H1 (cell line): ENCODE results near the gene SH2D2A. TPM values are rescaled to one million over a fixed set of nuclear protein-coding genes. Genes with fewer than 3 reads are reported as not detected.
A peak's percentile ranks its signal among the peaks of the same experiment; 100 is the strongest.

Experiments used
- CTCF ChIA-PET: fragments of 300-600 bp; sonication (Branson Sonifier 250); formaldehyde crosslinking; loops from one replicate; lab custom pipeline; 2021; ENCODE audit not compliant: partially characterized antibody; lab: Charles Lee
- POLR2A ChIA-PET: fragments of 300-600 bp; sonication (Branson Sonifier 250); formaldehyde crosslinking; loops from one replicate; lab custom pipeline; 2021; ENCODE audit warnings: inconsistent platforms; ENCODE audit not compliant: partially characterized antibody; lab: Charles Lee
- DNase-seq, 2 experiments: peaks; one replicate each; pipeline versions ENCODE4 v3.0.0 to v3.0.0-alpha.2; 2010 to 2022; ENCODE audit warnings: low spot score in 2 of 2, low read depth in 1 of 2, mixed read lengths in 1 of 2
- FAIRE-seq: peaks from 2 replicates; lab custom pipeline; 2011; peaks lifted over from hg19 to GRCh38; lab: Jason Lieb, UNC
- H2AFZ ChIP-seq: 2 replicates; pipeline ENCODE4 v1.8.1; 2012; ENCODE audit warnings: low read length, inconsistent platforms
- H2AK5ac ChIP-seq: 2 replicates; pipeline ENCODE4 v1.6.1; 2013; ENCODE audit warnings: low read depth, low read length
- H2BK120ac ChIP-seq: replicated peaks from 2 replicates; pipeline ENCODE3; 2013; ENCODE audit warnings: low read depth, low read length, inconsistent platforms
- H2BK12ac ChIP-seq: 2 replicates; pipeline ENCODE4 v1.6.1; 2013; ENCODE audit warnings: low read depth, low read length
- H2BK15ac ChIP-seq: 2 replicates; pipeline ENCODE4 v1.6.1; 2013; ENCODE audit warnings: low read length
- H2BK20ac ChIP-seq: 2 replicates; pipeline ENCODE4 v1.6.1; 2013; ENCODE audit warnings: low read length
- H2BK5ac ChIP-seq: 2 replicates; pipeline ENCODE4 v1.6.1; 2013; ENCODE audit warnings: low read depth, low read length
- H3K14ac ChIP-seq: 2 replicates; pipeline ENCODE4 v1.6.1; 2013; ENCODE audit warnings: inconsistent platforms; ENCODE audit not compliant: insufficient read length
- H3K18ac ChIP-seq: 2 replicates; pipeline ENCODE4 v1.6.1; 2013; ENCODE audit warnings: low read length; ENCODE audit errors: extremely low read depth
- H3K23ac ChIP-seq: 2 replicates; pipeline ENCODE4 v1.6.1; 2013; ENCODE audit warnings: inconsistent platforms; ENCODE audit not compliant: insufficient read length
- H3K23me2 ChIP-seq: 2 replicates; pipeline ENCODE4 v1.6.1; 2013; ENCODE audit warnings: low read depth, low read length
- H3K27ac ChIP-seq: 2 replicates; pipeline ENCODE4 v1.6.1; 2011; ENCODE audit warnings: low read depth, low read length, inconsistent platforms
- H3K27me3 ChIP-seq, 4 experiments: replicated peaks in 1 of 4; 1 replicate in 1 of 4; 2 replicates in 3 of 4; pipeline versions ENCODE4 v1.6.1 to v1.8.1; 2011 to 2013; ENCODE audit warnings: low read length in 3 of 4, mild to moderate bottlenecking in 3 of 4, inconsistent platforms in 2 of 4, mixed read lengths in 2 of 4, moderate library complexity in 1 of 4; ENCODE audit not compliant: control insufficient read depth in 3 of 4, insufficient read depth in 3 of 4; ENCODE audit errors: extremely low read depth in 1 of 4
- H3K36me3 ChIP-seq, 4 experiments: 2 replicates each; pipeline versions ENCODE4 v1.6.1 to v1.8.1; 2011 to 2013; ENCODE audit warnings: mild to moderate bottlenecking in 4 of 4, low read length in 3 of 4, moderate library complexity in 2 of 4, control low read depth in 1 of 4, inconsistent platforms in 1 of 4; ENCODE audit not compliant: insufficient read depth in 4 of 4, control insufficient read depth in 2 of 4
- H3K4ac ChIP-seq: replicated peaks from 2 replicates; pipeline ENCODE3; 2013; ENCODE audit warnings: low read length, low read depth, mixed read lengths, inconsistent platforms; ENCODE audit not compliant: insufficient read length
- H3K4me1 ChIP-seq, 4 experiments: replicated peaks in 1 of 4; 1 replicate in 1 of 4; 2 replicates in 3 of 4; pipeline versions ENCODE4 v1.6.1 to v1.8.1; 2011 to 2013; ENCODE audit warnings: low read length in 3 of 4, inconsistent platforms in 2 of 4, mixed read lengths in 1 of 4; ENCODE audit not compliant: insufficient read depth in 4 of 4, control insufficient read depth in 3 of 4
- H3K4me2 ChIP-seq, 2 experiments: 2 replicates each; pipeline versions ENCODE4 v1.6.1 to v1.8.1; 2011 to 2013; ENCODE audit warnings: low read depth in 2 of 2, low read length in 2 of 2, control low read depth in 1 of 2, inconsistent platforms in 1 of 2, mild to moderate bottlenecking in 1 of 2; ENCODE audit not compliant: insufficient read depth in 1 of 2
- H3K4me3 ChIP-seq, 4 experiments: fragments of 200-600, 300-600 bp in 1 of 4; sonication (generic), shearing (Covaris generic), sonication (Bioruptor Twin) in 1 of 4; 2 replicates each; pipeline versions ENCODE4 v1.5.1 to v1.8.1; 2011 to 2016; ENCODE audit warnings: low read length in 4 of 4, low read depth in 3 of 4, control low read depth in 2 of 4, inconsistent platforms in 2 of 4, mild to moderate bottlenecking in 2 of 4, mixed read lengths in 1 of 4, moderate library complexity in 1 of 4; ENCODE audit not compliant: insufficient read depth in 2 of 4; ENCODE audit errors: extremely low read depth in 1 of 4
- H3K56ac ChIP-seq: replicated peaks from 2 replicates; pipeline ENCODE3; 2013; ENCODE audit warnings: low read depth, mild to moderate bottlenecking, mixed read lengths, low read length, inconsistent platforms; ENCODE audit not compliant: insufficient read length
- H3K79me1 ChIP-seq: 2 replicates; pipeline ENCODE4 v1.6.1; 2013; ENCODE audit warnings: low read depth, low read length, control low read depth
- H3K79me2 ChIP-seq, 2 experiments: 2 replicates each; pipeline versions ENCODE4 v1.6.1 to v1.8.1; 2012 to 2013; ENCODE audit warnings: low read length in 2 of 2, mild to moderate bottlenecking in 2 of 2, inconsistent platforms in 1 of 2; ENCODE audit not compliant: insufficient read depth in 2 of 2, control insufficient read depth in 1 of 2
- H3K9ac ChIP-seq, 4 experiments: replicated peaks in 1 of 4; 1 replicate in 1 of 4; 2 replicates in 3 of 4; pipeline versions ENCODE4 v1.6.1 to v1.8.1; 2011 to 2013; ENCODE audit warnings: low read depth in 3 of 4, low read length in 3 of 4, control low read depth in 2 of 4, mild to moderate bottlenecking in 2 of 4, moderate library complexity in 2 of 4, inconsistent platforms in 1 of 4; ENCODE audit errors: extremely low read depth in 1 of 4
- H3K9me3 ChIP-seq, 2 experiments: 2 replicates each; pipeline versions ENCODE4 v1.6.1 to v1.8.1; 2012 to 2013; ENCODE audit warnings: mild to moderate bottlenecking in 2 of 2, moderate library complexity in 2 of 2, control low read depth in 1 of 2, inconsistent platforms in 1 of 2, low read depth in 1 of 2, low read length in 1 of 2, mixed read lengths in 1 of 2; ENCODE audit not compliant: insufficient read depth in 2 of 2
- H4K20me1 ChIP-seq, 2 experiments: replicated peaks in 1 of 2; 2 replicates each; pipeline versions ENCODE3 to v1.8.1; 2011 to 2013; ENCODE audit warnings: inconsistent platforms in 2 of 2, low read length in 2 of 2, mild to moderate bottlenecking in 1 of 2; ENCODE audit not compliant: insufficient read depth in 2 of 2, control insufficient read depth in 1 of 2
- H4K5ac ChIP-seq: 2 replicates; pipeline ENCODE4 v1.6.1; 2013; ENCODE audit warnings: low read length, low read depth, mixed read lengths, inconsistent platforms; ENCODE audit not compliant: insufficient read length
- H4K8ac ChIP-seq: 2 replicates; pipeline ENCODE4 v1.8.0; 2013; ENCODE audit warnings: mild to moderate bottlenecking, moderate library complexity, low read length, inconsistent platforms; ENCODE audit not compliant: insufficient read depth; ENCODE audit errors: extremely low read depth
- H4K91ac ChIP-seq: replicated peaks from 2 replicates; pipeline ENCODE3; 2013; ENCODE audit warnings: low read length, mixed read lengths, inconsistent platforms; ENCODE audit not compliant: insufficient read length
- ASH2L ChIP-seq: fragments of 200-600, 300-600 bp; sonication (generic); IDR thresholded peaks from one replicate; pipeline ENCODE4 v1.7.1; 2017; ENCODE audit warnings: low read length
- CTCF ChIP-seq, 3 experiments: IDR thresholded peaks; 1 replicate in 2 of 3; 2 replicates in 1 of 3; pipeline versions ENCODE4 v1.5.1 to v1.6.1; 2011; ENCODE audit warnings: low read length in 3 of 3, mild to moderate bottlenecking in 3 of 3, inconsistent platforms in 2 of 3, low read depth in 1 of 3, moderate library complexity in 1 of 3; ENCODE audit not compliant: insufficient read depth in 1 of 3; ENCODE audit errors: control extremely low read depth in 1 of 3
- E2F6 ChIP-seq: IDR thresholded peaks from 2 replicates; pipeline ENCODE4 v1.6.1; 2012; ENCODE audit warnings: inconsistent platforms
- EP300 ChIP-seq, 2 experiments: IDR thresholded peaks; 1 replicate in 1 of 2; 2 replicates in 1 of 2; pipeline ENCODE4 v1.6.1; 2011 to 2012; ENCODE audit warnings: low read depth in 2 of 2, low read length in 2 of 2, mild to moderate bottlenecking in 2 of 2, borderline replicate concordance in 1 of 2, inconsistent platforms in 1 of 2, moderate library complexity in 1 of 2
- MAX ChIP-seq: IDR thresholded peaks from 2 replicates; pipeline ENCODE4 v1.6.1; 2012; ENCODE audit warnings: inconsistent platforms
- POLR2A ChIP-seq, 2 experiments: IDR thresholded peaks; 1 replicate in 1 of 2; 2 replicates in 1 of 2; pipeline ENCODE4 v1.6.1; 2011; ENCODE audit warnings: low read depth in 2 of 2, low read length in 2 of 2, mild to moderate bottlenecking in 2 of 2; ENCODE audit errors: control extremely low read depth in 1 of 2
- POLR2AphosphoS5 ChIP-seq: IDR thresholded peaks from 2 replicates; pipeline ENCODE4 v1.6.1; 2011; ENCODE audit warnings: low read depth, low read length
- SIRT6 ChIP-seq: IDR thresholded peaks from one replicate; pipeline ENCODE4 v1.7.1; 2012; ENCODE audit warnings: low read length, inconsistent platforms
- SIX5 ChIP-seq: IDR thresholded peaks from 2 replicates; pipeline ENCODE4 v1.6.1; 2011; ENCODE audit warnings: mild to moderate bottlenecking, low read depth, low read length
- SP4 ChIP-seq: IDR thresholded peaks from 2 replicates; pipeline ENCODE4 v1.6.1; 2012; ENCODE audit warnings: low read length, inconsistent platforms
- TBP ChIP-seq: IDR thresholded peaks from 2 replicates; pipeline ENCODE4 v1.6.1; 2011; ENCODE audit warnings: low read depth, low read length, improper control_type of control experiment
- WGBS, 2 experiments: shearing (Covaris generic) in 1 of 2; methylation state at CpG; one replicate each; pipeline versions ENCODE4 v1.1.6 to v1.1.7; 2013 to 2015; ENCODE audit warnings: low lambda C conversion rate in 2 of 2, mixed read lengths in 2 of 2, inconsistent platforms in 1 of 2, low coverage in 1 of 2, missing lambda C conversion rate in 1 of 2; ENCODE audit not compliant: insufficient replicate concordance in 2 of 2, insufficient coverage in 1 of 2, insufficient read length in 1 of 2; ENCODE audit errors: extremely low coverage in 1 of 2, missing lambda C conversion rate in 1 of 2; 5-methylcytosine and 5-hydroxymethylcytosine counted together
- polyA plus RNA-seq, 7 experiments: library from polyadenylated mRNA; depleted of rRNA in 3 of 7; stranded (reverse) in 5 of 7; unstranded in 2 of 7; fragments of >200 nt in 5 of 7; fragments of 200-250 nt in 2 of 7; gene quantifications; 1 replicate in 5 of 7; 2 replicates in 1 of 7; 4 replicates in 1 of 7; pipeline versions ENCODE4 v1.2.1 to v1.2.3, GENCODE V29; 2011 to 2013; ENCODE audit warnings: missing spikeins in 2 of 7, mixed read lengths in 2 of 7
- total RNA-seq: library from RNA; stranded (reverse); fragmentation: NEBNext Ultra II Directional; extraction: Animal tissue kit (Norgen Biotek cat#: 25700); gene quantifications from 2 replicates; pipeline ENCODE4 v1.2.1, GENCODE V29; 2021

Gene SH2D2A
- total and polyA plus RNA-seq, 2 of the 8 experiments (the other 6 are each of a cell fraction or from before 2014, with no cell fraction given) = 3.3 to 7.9 TPM

GRCh38 chr1:156809281-156809680 is 7.4 kb downstream of the SH2D2A start:
- no peaks in the 10 kb centered on the region for H3K79me2 ChIP-seq
- no peak overlapping the region for H2BK20ac ChIP-seq
- peaks cover 0 to 9% (median 3%) of the 10 kb centered on the region in 4 experiments; a peak in 6 of 7 replicates for H3K4me1 ChIP-seq
- H2BK120ac ChIP-seq = no peak overlapping the region
- no peak overlapping the region for H3K4me3 ChIP-seq
- H3K56ac ChIP-seq = no peak overlapping the region
- no peak overlapping the region for H3K4me2 ChIP-seq
- H3K18ac ChIP-seq = no peak overlapping the region
- DNase-seq (no peak), FAIRE-seq (no peak)
- no peaks in the 10 kb centered on the region for H3K9me3 ChIP-seq
- H3K23ac ChIP-seq = no peak overlapping the region
- no peaks in the 10 kb centered on the region for H3K79me1 ChIP-seq
- no peak overlapping the region for H2BK15ac ChIP-seq
- WGBS, 2 experiments = 73% methylated on average over 4 of the region's 10 CpGs; no CpG with 5 or more reads in 1 of the 2 experiments
- no peak overlapping the region for H4K91ac ChIP-seq
- no peak overlapping the region for H2BK12ac ChIP-seq
- no peak overlapping the region for H3K27ac ChIP-seq
- H3K4ac ChIP-seq = no peak overlapping the region
- no peak overlapping the region for H2AK5ac ChIP-seq
- CTCF ChIA-PET = interaction anchor here (0.6 to 31.8 kb wide), 9 partner anchors 11 to 120 kb away, joined by 3 to 491 read pairs (median 7); partner anchors contain the start of genes INSRR and NTRK1
- H3K23me2 ChIP-seq = peaks cover 2% of the 10 kb centered on the region; the same call in 1 of the 2 replicates
- no peaks in the 10 kb centered on the region for H3K36me3 ChIP-seq
- H3K9ac ChIP-seq = no peak overlapping the region
- no peak overlapping the region for H2AFZ ChIP-seq
- POLR2A ChIA-PET = interaction anchor here (1.1 to 2.0 kb wide), 2 partner anchors 9 to 45 kb away, joined by 4 to 6 read pairs; no protein-coding TSS in a partner anchor
- H4K5ac ChIP-seq = no peak overlapping the region
- no peak overlapping the region for H2BK5ac ChIP-seq
- H3K27me3 ChIP-seq = peaks cover 0 to 27% (median 23%) of the 10 kb centered on the region in 4 experiments; a peak in 6 of 7 replicates
- H4K20me1 ChIP-seq = no peaks in the 10 kb centered on the region
- H3K14ac ChIP-seq = no peak overlapping the region
- H4K8ac ChIP-seq = peak overlapping the region; percentile 28; the same call in 1 of the 2 replicates
- no peak for TF ChIP-seq MAX
- no peak for TF ChIP-seq SIRT6
- TF ChIP-seq EP300 (IDR thresholded peaks at IDR 0.05; ENCODE audit: borderline replicate concordance in 1 of 2, low read depth in 2 of 2, low read length in 2 of 2) = no peak
- no peak for TF ChIP-seq TBP
- TF ChIP-seq CTCF (IDR thresholded peaks at IDR 0.05; ENCODE audit: control extremely low read depth in 1 of 3, insufficient read depth in 1 of 3, low read depth in 1 of 3, low read length in 3 of 3) = no peak
- TF ChIP-seq ASH2L = no peak
- TF ChIP-seq SP4 = no peak
- TF ChIP-seq E2F6 = no peak
- no peak for TF ChIP-seq POLR2A (IDR thresholded peaks at IDR 0.05; ENCODE audit: control extremely low read depth in 1 of 2, low read depth in 2 of 2, low read length in 2 of 2)
- no peak for TF ChIP-seq SIX5
- TF ChIP-seq POLR2AphosphoS5 = no peak
